GM13976 (cell line): ENCODE results near the gene TM4SF20.

ENCODE experiments used
- DNase-seq: peaks from one replicate; pipeline ENCODE4 v3.0.0; 2012; ENCODE audit warnings: low spot score
- in situ Hi-C: fragments of 300-500 bp; cut with MboI; formaldehyde crosslinking; loops from one replicate; pipeline ENCODE4 v1.12.0; 2022; ENCODE audit warnings: low sequenced_read_pairs, mixed read lengths, inconsistent platforms; ENCODE audit not compliant: unreplicated experiment
- TF ChIP-seq, protein P1 (sequence below): IDR thresholded peaks from 2 replicates; pipeline ENCODE4 v1.5.1; 2012; ENCODE audit warnings: borderline replicate concordance, mild to moderate bottlenecking; ENCODE audit not compliant: insufficient read depth; ENCODE audit errors: extremely low read depth, missing control alignments, control extremely low read depth

TM4SF20 gene

GRCh38 chr2:227401550-227401949 is 22.4 kb upstream of the TM4SF20 start:
- no peak for DNase-seq
- TF ChIP-seq, protein P1, sequence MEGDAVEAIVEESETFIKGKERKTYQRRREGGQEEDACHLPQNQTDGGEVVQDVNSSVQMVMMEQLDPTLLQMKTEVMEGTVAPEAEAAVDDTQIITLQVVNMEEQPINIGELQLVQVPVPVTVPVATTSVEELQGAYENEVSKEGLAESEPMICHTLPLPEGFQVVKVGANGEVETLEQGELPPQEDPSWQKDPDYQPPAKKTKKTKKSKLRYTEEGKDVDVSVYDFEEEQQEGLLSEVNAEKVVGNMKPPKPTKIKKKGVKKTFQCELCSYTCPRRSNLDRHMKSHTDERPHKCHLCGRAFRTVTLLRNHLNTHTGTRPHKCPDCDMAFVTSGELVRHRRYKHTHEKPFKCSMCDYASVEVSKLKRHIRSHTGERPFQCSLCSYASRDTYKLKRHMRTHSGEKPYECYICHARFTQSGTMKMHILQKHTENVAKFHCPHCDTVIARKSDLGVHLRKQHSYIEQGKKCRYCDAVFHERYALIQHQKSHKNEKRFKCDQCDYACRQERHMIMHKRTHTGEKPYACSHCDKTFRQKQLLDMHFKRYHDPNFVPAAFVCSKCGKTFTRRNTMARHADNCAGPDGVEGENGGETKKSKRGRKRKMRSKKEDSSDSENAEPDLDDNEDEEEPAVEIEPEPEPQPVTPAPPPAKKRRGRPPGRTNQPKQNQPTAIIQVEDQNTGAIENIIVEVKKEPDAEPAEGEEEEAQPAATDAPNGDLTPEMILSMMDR: no peak
- in situ Hi-C loops: loop anchor here (10.0 kb wide), 1 partner anchor 363 kb away; no protein-coding TSS in a partner anchor

DNA sequence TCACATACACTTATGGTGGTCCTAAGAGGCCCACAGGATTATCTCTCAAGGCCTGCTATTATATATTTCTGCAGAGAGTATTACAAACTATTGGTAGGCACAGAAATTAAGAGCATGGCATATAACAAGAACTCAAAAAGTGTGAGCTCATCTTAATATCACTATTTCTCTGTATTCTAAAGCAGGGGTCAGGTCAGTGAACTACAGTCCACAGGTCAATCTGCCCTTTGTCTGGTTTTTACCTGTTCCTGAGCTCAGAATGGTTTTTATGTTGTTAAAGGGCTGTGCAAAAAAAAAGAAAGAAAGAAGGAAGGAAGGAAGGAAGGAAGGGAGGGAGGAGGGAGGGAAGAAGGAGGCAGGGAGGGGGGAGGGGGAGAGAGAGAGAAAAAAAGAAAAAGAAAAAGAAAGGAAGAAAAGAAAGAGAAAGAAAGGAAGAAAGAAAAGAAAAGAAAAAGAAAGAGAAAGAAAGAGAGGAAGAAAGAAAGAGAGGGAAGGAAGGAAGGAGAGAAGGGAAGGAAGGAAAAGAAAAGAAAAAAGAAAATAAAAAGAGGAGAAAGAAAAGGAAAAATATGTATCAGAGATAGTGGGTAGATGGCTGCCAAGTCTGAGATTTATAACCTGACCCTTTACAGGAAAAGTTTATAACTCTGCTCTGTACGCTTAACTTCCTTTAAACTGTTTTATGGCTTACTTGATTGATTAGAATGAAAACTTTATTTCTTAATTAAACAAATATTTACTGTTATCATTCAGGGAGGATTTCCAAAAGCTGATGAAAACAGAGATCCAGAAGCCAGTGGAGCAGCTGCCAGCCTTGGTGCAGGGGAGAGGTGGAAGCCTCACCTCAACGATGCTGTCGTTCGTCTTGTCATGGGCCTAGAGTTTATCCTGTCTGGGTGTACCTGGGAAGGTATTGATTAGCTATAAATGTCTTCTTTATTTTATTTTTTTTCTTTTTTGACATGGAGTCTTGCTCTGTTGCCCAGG is 19.9 kb upstream of the TM4SF20 start:
- in situ Hi-C loops: no loop called here
- no peak for DNase-seq
- TF ChIP-seq, protein P1: no peak

- TF ChIP-seq, protein P1: no peak
- in situ Hi-C loops: no loop called here
- no peak for DNase-seq
Observed at GRCh38 chr2:227397562-227397961, 18.5 kb upstream of the TM4SF20 start.

- in situ Hi-C loops: no loop called here
- TF ChIP-seq, protein P1: no peak
Observed at GRCh38 chr2:227395556-227395955, 16.4 kb upstream of the TM4SF20 start.

DNA sequence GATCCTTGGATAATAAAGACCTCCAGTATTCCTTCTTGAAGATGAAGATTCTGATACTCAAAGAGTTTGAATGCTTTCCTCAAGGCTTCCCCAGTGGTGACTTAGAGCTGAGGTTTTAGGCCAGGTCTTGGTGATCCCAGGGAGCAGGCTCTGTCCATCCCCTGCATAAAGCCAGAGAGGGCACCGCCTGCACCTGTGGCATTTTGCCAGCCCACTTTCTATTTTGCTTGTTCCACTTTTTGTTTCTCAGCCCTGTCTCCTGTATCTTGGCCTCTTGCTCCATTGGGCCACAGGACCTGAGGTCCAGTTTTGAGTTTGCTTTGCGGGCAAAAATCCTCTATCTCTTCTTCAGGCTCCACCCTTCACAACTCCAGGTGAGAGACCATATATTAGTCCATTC is 15.3 kb upstream of the TM4SF20 start:
- in situ Hi-C loops: no loop called here

More at GRCh38 chr2:227395556-227395955, 16.4 kb upstream of the TM4SF20 start:
- no peak for DNase-seq

DNA sequence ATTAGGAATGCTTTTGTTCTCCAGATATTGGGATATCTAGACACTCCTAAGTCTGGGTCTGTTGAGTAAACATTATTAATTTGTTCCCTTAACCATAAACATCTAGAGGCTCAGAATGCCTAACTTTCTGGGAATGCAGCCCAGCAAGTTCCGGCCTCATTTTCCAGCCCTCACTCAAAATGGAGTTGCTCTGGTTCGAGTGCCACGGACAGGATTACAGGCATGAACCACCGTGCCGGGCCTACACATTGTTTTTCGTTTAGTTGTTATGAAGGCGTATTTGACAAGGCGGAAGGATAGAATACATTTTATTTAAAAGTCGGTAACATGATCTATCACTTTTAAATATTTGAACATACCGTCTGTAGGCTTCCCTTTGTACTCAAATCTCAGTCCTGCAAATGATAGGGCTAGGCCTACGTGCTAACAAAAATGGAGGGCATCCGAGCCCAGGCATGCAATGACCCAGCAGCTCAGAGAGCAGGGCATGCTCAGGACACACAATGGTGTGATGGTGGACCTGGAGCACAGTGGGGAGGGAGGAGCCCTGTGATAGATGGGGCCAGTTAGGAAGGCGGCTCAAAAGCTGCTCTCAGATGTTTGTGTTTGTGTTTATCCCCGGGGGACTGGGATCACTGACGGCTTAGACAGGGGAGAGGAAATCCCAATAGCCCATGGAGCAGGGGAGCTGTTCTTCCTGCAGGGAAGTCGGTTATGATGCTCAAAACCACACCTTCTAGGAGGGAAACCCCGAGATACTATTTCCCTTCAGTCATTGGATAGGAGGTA is 11.6 kb upstream of the TM4SF20 start:
- in situ Hi-C loops: no loop called here
- no peak for DNase-seq
- TF ChIP-seq, protein P1: no peak

More for the DNA sequence above, 15.3 kb upstream of the TM4SF20 start:
- DNase-seq: no peak
- TF ChIP-seq, protein P1: no peak
